Erythroblast (primary cell): ENCODE data around the gene ZNF618.

ENCODE experiments used
- GATA1 ChIP-seq: IDR thresholded peaks from 2 replicates; pipeline ENCODE4 v1.6.1; 2011; ENCODE audit warnings: low read depth, mild to moderate bottlenecking, control low read depth, low read length, moderate library complexity
- POLR2A ChIP-seq: IDR thresholded peaks from 2 replicates; pipeline ENCODE4 v1.6.1; 2011; ENCODE audit warnings: mild to moderate bottlenecking, low read length

DNA sequence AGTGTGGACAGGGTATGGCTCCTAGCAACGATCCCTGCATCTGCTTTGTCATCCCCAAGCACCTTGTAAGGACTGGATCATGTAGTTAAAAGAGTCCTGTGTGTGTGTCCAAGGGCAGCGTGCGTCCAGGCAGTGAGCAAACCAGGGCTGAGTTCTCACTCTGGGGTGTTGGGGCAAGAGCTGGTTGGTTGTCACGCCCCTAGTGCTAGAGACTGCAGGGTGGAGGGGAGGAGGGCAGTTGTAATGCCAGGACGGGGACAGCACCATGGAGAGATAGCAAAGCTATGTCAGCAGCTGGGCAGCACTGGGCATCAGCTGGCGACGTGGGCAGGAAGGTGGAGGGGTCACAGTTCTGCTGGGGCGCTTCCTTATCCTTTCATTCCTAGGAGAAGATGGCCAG is 100.8 kb downstream of the ZNF618 start:
- TF ChIP-seq POLR2A (no peak), GATA1 (no peak)
